Neuron (in vitro differentiated cells): ENCODE measurements around the gene LARP4B.

Experiments
- H2AFZ ChIP-seq: one replicate; pipeline ENCODE4 v1.6.1; 2013; ENCODE audit warnings: low read depth, mild to moderate bottlenecking, inconsistent platforms, low read length, moderate library complexity
- H3K27me3 ChIP-seq: one replicate; pipeline ENCODE4 v1.6.1; 2013; ENCODE audit warnings: low read length; ENCODE audit not compliant: insufficient read depth
- H3K36me3 ChIP-seq: one replicate; pipeline ENCODE4 v1.6.1; 2013; ENCODE audit warnings: low read length; ENCODE audit not compliant: insufficient read depth
- H3K4me1 ChIP-seq: one replicate; pipeline ENCODE4 v1.6.1; 2013; ENCODE audit warnings: low read length; ENCODE audit not compliant: insufficient read depth
- H3K4me3 ChIP-seq: 2 replicates; pipeline ENCODE4 v1.5.1; 2013; ENCODE audit warnings: mild to moderate bottlenecking, low read length, moderate library complexity
- H3K9me3 ChIP-seq: one replicate; pipeline ENCODE4 v1.6.1; 2013; ENCODE audit warnings: low read length

Gene LARP4B

GRCh38 chr10:905972-906371 is 25.5 kb downstream of the LARP4B start:
- peaks cover 24% of the 10 kb centered on the region for H3K36me3 ChIP-seq
- no peaks in the 10 kb centered on the region for H3K9me3 ChIP-seq
- H2AFZ ChIP-seq = no peak overlapping the region
- H3K27me3 ChIP-seq = no peaks in the 10 kb centered on the region
- H3K4me1 ChIP-seq = peaks cover 12% of the 10 kb centered on the region
- H3K4me3 ChIP-seq = no peak overlapping the region

DNA sequence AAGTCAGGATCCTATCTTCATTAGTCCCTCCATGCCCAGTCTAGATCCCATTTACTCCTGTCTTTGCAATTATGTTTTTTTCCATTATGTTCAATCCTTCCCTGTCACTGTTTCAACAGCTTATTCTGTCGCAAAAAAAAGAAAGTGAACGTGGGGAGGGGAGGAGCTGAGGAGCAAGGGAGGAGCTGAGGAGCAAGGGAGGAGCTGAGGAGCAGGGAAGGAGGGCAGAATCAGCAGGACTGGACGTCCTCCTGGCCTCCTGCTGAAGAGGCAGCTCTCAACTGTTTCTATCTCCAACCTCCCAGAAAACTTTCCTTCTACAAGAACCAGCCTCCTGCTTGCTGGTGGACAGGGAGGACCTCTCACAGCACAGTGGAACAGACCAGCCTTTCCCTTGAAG is 26.0 kb downstream of the LARP4B start:
- Histone ChIP-seq H3K9me3 (no peaks in the 10 kb centered on the region), H3K27me3 (no peaks in the 10 kb centered on the region), H2AFZ (no peak overlapping the region), H3K36me3 (peaks cover 22% of the 10 kb centered on the region), H3K4me3 (no peak overlapping the region), H3K4me1 (peaks cover 9% of the 10 kb centered on the region)

DNA sequence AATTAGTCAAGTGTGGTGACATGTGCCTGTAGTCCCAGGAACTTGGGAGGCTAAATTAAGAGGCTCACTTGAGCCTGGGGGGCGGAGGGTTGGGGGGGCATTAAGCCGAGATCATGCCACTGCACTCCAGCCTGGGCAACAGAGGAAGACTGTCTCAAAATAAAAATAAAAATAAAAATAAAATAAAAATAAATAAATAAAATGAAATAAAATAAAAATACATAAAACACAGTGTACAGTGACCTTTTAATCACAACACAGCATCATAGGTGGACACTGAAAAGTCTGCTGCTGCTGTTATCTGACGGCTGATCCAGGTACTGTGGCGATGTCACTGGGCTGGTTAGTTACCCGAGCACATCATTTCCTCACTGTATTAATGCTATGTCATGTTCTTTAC is 27.1 kb downstream of the LARP4B start:
- Histone ChIP-seq H3K4me1 (no peaks in the 10 kb centered on the region), H3K9me3 (no peaks in the 10 kb centered on the region), H3K4me3 (no peak overlapping the region), H3K36me3 (peaks cover 18% of the 10 kb centered on the region), H3K27me3 (no peaks in the 10 kb centered on the region), H2AFZ (no peak overlapping the region)

- H3K4me1 ChIP-seq = no peaks in the 10 kb centered on the region
- no peak overlapping the region for H2AFZ ChIP-seq
- H3K27me3 ChIP-seq = no peaks in the 10 kb centered on the region
- H3K9me3 ChIP-seq = no peaks in the 10 kb centered on the region
- H3K36me3 ChIP-seq = peaks cover 4% of the 10 kb centered on the region
- no peak overlapping the region for H3K4me3 ChIP-seq
Observed at GRCh38 chr10:898141-898540, 33.4 kb downstream of the LARP4B start.

DNA sequence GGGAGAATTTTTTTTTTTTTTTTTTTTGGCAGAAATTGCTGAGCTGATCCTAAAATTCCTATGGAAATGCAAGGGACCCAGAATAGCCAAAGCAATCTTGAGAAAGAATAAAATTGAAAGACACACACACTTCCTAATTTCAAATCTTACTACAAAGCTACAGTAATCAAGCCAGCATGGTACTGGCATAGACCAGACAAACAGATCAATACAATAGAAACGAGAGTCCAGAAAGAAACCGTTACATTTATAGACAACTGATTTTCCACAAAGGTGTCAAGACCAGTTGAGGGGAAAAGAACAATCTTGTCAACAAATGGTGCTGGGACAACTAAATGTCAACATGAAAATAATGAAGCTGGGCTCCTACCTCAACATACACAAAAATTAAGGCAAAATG is 34.5 kb downstream of the LARP4B start:
- H3K4me1 ChIP-seq = no peaks in the 10 kb centered on the region
- no peak overlapping the region for H3K4me3 ChIP-seq
- H2AFZ ChIP-seq = no peak overlapping the region
- no peaks in the 10 kb centered on the region for H3K27me3 ChIP-seq
- H3K9me3 ChIP-seq = no peaks in the 10 kb centered on the region
- no peaks in the 10 kb centered on the region for H3K36me3 ChIP-seq

DNA sequence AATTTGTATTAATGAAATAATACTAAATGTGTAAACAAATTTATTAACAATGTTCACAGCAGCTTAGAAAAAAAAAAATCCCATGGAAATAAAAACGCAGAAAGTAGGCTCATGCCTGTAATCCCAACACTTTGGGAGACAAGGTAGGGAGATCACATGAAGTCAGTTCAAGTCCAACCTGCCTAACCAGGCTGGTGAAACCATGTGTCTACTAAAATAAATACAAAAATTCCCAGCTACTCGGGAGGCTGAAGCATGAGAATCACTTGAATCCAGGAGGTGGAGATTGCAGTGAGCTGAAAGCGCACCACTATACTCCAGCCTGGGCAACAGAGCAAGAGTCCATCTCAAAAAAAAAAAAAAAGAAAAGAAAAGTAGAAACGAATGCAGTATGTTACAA is 36.2 kb downstream of the LARP4B start:
- Histone ChIP-seq H3K36me3 (no peaks in the 10 kb centered on the region), H3K9me3 (no peaks in the 10 kb centered on the region), H3K4me3 (no peak overlapping the region), H3K27me3 (no peaks in the 10 kb centered on the region), H2AFZ (no peak overlapping the region), H3K4me1 (no peaks in the 10 kb centered on the region)

DNA sequence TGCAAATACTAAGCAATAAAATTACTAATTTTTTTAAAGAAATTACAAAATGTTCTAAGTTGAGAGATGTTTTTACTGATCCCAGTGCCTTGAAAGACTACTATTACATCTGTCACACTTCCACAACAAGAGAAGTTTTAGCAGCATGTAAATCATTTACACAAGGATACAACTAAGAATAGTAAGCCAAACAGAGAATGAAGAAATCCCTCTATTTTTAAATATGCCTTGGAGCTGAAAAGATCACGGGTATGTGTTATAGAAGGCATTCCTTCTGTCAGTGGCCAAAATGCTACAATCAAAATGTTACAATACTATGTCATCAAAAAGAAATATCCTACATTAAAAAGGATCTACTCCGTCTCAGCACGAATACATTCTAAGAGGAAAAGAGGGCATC is 52.6 kb downstream of the LARP4B start:
- Histone ChIP-seq H3K27me3 (no peaks in the 10 kb centered on the region), H2AFZ (no peak overlapping the region), H3K36me3 (peaks cover 72% of the 10 kb centered on the region), H3K4me1 (no peaks in the 10 kb centered on the region), H3K9me3 (no peaks in the 10 kb centered on the region), H3K4me3 (no peak overlapping the region)

GRCh38 chr10:878333-878759 is 53.2 kb downstream of the LARP4B start:
- Histone ChIP-seq H3K4me3 (no peak overlapping the region), H3K27me3 (no peaks in the 10 kb centered on the region), H3K4me1 (no peaks in the 10 kb centered on the region), H2AFZ (no peak overlapping the region), H3K9me3 (no peaks in the 10 kb centered on the region), H3K36me3 (peaks cover 70% of the 10 kb centered on the region)

GRCh38 chr10:876438-876837 is 55.1 kb downstream of the LARP4B start:
- Histone ChIP-seq H3K4me1 (no peaks in the 10 kb centered on the region), H3K36me3 (peaks cover 62% of the 10 kb centered on the region), H3K27me3 (no peaks in the 10 kb centered on the region), H3K4me3 (no peak overlapping the region), H2AFZ (no peak overlapping the region), H3K9me3 (no peaks in the 10 kb centered on the region)

GRCh38 chr10:873020-873419 is 58.5 kb downstream of the LARP4B start:
- Histone ChIP-seq H2AFZ (no peak overlapping the region), H3K4me1 (no peaks in the 10 kb centered on the region), H3K4me3 (no peak overlapping the region), H3K36me3 (peaks cover 60% of the 10 kb centered on the region), H3K9me3 (no peaks in the 10 kb centered on the region), H3K27me3 (no peaks in the 10 kb centered on the region)

DNA sequence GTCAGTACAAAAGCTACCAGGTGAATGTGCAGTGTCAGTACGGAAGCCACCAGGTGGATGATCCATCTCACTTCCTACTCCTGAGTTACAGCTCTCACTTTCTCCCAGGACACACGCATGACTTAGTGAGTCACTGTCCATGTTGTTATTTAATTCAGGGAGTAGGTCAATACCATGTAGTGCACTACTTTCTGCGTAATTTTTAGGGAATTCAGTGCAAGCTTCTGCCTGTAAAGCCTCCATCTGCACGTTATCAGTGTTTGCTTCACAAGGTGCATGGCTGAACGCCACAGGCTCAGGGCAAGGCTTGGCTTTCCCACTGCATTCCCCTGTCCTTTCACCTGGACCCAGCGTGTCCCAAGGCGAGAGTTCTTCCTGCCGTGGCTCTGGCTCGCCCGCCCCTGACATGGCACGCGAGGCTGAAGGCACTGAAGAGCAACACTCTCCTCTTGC is 59.5 kb downstream of the LARP4B start:
- no peak overlapping the region for H2AFZ ChIP-seq
- H3K4me1 ChIP-seq = no peaks in the 10 kb centered on the region
- no peaks in the 10 kb centered on the region for H3K27me3 ChIP-seq
- peaks cover 51% of the 10 kb centered on the region for H3K36me3 ChIP-seq
- H3K4me3 ChIP-seq = no peak overlapping the region
- H3K9me3 ChIP-seq = no peaks in the 10 kb centered on the region

- Histone ChIP-seq H3K9me3 (no peaks in the 10 kb centered on the region), H3K4me3 (no peak overlapping the region), H3K27me3 (no peaks in the 10 kb centered on the region), H3K36me3 (peaks cover 43% of the 10 kb centered on the region), H2AFZ (no peak overlapping the region), H3K4me1 (no peaks in the 10 kb centered on the region)
Observed at GRCh38 chr10:870564-871166, 60.8 kb downstream of the LARP4B start.

DNA sequence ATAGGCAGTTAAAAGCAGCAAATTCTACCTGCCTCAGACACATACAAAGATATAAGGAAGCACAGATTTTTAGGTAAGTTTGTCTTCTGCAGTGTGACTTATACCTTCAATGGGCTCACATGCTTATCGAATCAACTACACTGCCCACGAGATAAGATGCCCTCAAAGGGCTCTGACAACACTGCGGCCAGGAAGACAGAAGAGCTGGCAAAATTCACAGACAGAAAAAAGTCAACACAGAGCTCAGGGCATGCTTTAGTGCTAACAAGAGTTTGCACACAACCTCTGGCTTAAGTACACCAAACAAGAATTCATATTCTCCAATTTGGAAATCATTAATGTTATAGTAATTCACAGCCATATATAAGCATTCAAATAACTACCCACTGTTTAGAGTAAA is 62.3 kb downstream of the LARP4B start:
- no peak overlapping the region for H3K4me3 ChIP-seq
- H3K27me3 ChIP-seq = no peaks in the 10 kb centered on the region
- peaks cover 42% of the 10 kb centered on the region for H3K36me3 ChIP-seq
- no peak overlapping the region for H2AFZ ChIP-seq
- H3K9me3 ChIP-seq = peaks cover 3% of the 10 kb centered on the region
- H3K4me1 ChIP-seq = no peaks in the 10 kb centered on the region

GRCh38 chr10:867807-868206 is 63.7 kb downstream of the LARP4B start:
- Histone ChIP-seq H3K27me3 (no peaks in the 10 kb centered on the region), H3K4me1 (no peaks in the 10 kb centered on the region), H3K4me3 (no peak overlapping the region), H2AFZ (no peak overlapping the region), H3K36me3 (peaks cover 48% of the 10 kb centered on the region), H3K9me3 (peaks cover 4% of the 10 kb centered on the region)
